NCI-H1105 (cell line): ENCODE measurements around the gene PTPRC.
A peak's percentile ranks its signal among the peaks of the same experiment; 100 is the strongest.

ENCODE experiments used
- DNase-seq: peaks from one replicate; lab custom pipeline; 2025; lab: John Stamatoyannopoulos, UW

Gene PTPRC

DNA sequence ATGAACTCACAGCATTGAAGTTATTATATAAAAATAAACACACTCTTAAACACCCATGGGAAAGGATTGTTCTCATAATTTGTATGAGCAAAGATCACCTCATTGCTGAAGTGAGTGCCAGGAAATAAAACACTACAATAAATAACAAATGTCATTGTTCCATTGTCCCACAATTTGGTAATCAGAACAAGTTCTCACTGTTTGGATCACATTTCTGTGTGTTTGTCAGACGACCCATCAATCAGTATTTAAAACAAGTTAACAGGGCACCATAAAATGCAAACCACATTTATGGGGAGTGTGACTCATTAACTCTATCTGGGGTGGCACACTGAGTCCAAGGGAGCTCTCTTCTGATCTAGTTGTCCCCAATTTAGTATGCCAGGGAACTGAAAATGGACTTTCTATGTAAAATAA, 124.5 kb downstream of the PTPRC start:
- no peak for DNase-seq

DNA sequence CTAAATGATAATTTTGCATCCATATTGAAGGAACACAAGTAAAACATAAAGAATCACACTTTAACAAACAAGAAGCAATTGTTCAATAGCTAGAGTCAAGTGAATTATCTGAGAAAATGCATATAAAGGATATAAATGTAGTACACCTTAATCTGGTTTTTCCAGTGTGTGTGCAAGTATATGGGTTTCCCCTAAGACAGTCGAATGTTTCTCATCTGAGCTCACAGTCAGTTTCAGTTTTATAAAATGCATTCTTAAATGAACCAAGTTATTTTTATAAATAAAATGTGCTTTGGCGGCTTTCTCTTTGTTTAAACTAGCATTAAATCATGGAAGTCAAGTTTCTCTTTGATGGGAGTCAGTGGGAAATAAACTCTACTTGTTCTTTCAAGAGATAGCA, 125.9 kb downstream of the PTPRC start:
- DNase-seq: no peak

GRCh38 chr1:198765416-198765815, 126.6 kb downstream of the PTPRC start:
- DNase-seq: no peak

- DNase-seq: peak; percentile 37
Measured at GRCh38 chr1:198771563-198772153, 132.8 kb downstream of the PTPRC start.

DNA sequence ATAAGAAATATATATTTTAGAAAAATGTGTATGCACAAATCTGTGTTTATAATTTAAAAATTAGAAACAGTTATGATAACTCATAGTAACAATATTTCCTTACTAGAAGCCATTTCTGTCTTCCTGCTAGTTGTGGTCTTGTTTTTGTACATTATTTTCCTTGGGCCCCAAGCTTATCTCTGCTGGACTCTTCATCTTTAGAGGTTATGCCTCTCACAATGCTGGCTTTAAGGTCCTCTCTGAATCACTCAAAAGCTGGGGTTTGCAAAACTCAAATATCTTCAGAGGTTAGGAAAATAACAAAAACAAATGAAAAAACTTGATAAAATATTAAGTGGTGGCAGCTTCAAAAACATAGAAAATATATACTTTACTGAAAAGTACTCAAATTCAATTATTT, 133.8 kb downstream of the PTPRC start:
- DNase-seq: no peak

GRCh38 chr1:198773030-198773429, 134.2 kb downstream of the PTPRC start:
- no peak for DNase-seq

DNA sequence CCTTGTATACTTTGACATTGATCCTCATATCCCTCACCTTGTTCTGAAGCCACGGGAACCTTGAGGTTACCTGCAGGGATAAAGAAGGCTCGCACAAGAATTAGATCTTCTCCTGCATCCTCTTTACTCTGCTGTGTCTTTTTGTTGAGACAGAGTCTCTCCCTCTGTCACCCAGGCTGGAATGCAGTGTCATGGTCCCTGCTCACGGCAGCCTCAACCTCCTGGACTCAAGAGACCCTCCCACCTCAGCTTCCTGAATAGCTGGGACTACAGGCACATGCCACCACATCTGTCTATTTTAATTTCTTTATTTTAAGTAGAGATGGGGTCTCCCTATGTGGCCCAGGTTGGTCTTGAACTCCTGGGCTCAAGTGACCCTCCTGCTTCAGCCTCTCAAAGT, 134.7 kb downstream of the PTPRC start:
- DNase-seq: no peak

DNA sequence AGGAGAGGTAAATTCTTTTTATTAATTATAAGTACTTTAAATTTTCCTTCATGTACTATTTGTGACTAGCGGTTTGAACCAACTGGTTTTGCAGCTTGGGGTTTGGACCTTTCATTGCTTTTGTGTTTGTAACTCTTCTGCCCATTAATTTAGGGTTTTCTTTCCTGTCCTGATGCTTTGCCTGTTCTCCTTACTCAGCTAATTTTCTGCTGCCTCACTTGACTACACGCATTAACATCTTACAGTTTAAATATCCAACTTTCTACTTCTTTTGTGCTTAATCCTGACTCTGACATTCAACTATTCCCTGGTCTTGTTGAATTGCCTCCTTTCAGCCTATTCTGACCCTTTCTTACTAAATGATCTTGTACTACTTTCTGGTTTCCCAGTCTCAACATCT, 135.6 kb downstream of the PTPRC start:
- DNase-seq: no peak

- DNase-seq: no peak
Measured at GRCh38 chr1:198775606-198776005, 136.8 kb downstream of the PTPRC start.

DNA sequence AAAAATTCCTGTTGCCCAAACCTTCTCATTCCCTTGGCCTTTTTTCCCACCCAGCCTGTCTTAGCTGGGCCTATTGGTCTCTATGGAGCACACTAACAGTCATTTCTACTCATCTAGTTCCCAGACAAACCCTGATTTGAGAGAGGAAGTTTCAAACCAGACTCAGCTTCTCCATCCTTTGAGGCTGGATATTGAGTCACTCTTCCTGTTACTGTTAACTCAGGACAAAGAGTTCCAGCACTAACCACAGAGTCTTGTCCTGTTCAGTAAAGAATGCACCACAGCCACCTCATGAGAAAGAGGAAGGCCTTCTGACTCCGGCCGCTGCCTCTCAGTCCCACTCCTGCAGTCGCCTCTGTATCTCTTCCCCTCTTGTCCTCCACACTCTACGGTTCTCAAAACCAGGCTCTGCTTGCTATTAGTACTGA, 137.8 kb downstream of the PTPRC start:
- DNase-seq: no peak

GRCh38 chr1:198778049-198778448, 139.2 kb downstream of the PTPRC start:
- DNase-seq: no peak

DNA sequence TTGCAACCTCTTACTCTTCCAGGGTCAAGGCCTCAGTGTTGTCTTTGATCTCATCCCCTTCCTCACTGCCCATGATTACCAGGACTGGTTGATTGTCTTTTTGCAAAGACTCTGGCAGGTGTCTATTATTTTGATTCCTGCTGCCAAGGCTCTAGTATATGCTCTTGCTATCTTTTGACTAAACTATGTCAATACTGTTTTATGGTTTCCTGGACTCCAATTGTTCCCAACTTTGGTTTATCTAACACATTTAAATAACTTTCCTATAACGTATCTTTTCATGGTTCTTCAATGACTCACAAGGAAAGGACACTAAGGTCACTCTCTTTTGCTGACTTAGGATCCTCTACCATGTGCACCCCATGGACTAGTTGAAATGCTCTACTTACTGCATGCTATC, 141.5 kb downstream of the PTPRC start:
- no peak for DNase-seq

GRCh38 chr1:198788561-198789064, 149.8 kb downstream of the PTPRC start:
- no peak for DNase-seq

- no peak for DNase-seq
Measured at GRCh38 chr1:198793714-198794113, 154.9 kb downstream of the PTPRC start.

- DNase-seq: no peak
Measured at GRCh38 chr1:198794498-198794897, 155.7 kb downstream of the PTPRC start.

- no peak for DNase-seq
Measured at GRCh38 chr1:198797656-198798055, 158.8 kb downstream of the PTPRC start.

- DNase-seq: no peak
Measured at GRCh38 chr1:198798923-198799386, 160.1 kb downstream of the PTPRC start.

- no peak for DNase-seq
Measured at GRCh38 chr1:198805498-198806151, 166.8 kb downstream of the PTPRC start.

DNA sequence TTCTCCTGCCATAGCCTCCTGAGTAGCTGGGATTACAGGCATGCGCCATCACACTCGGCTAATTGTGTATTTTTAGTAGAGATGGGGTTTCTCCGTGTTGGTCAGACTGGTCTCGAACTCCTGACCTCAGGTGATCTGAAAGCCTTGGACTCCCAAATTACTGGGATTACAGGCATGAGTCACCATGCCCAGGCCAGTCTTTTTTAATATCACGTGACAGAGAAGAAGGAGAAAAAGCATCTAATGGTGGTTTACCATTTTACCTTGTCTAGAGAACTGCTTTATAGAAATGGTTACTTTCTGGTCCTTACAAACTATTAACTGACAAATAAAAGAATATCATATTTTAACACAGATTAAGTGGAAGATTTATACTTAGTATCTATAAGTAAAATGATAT, 168.0 kb downstream of the PTPRC start:
- DNase-seq: no peak
